PFSK-1 (cell line): Measurements from ENCODE around the gene SRGAP3.

Experiments
- FOXP2 ChIP-seq: optimal IDR thresholded peaks from 2 replicates; pipeline ENCODE3; 2011; ENCODE audit warnings: borderline replicate concordance, control low read depth, inconsistent platforms; ENCODE audit not compliant: insufficient read depth; ENCODE audit errors: extremely low read length, extremely low read depth
- POLR2AphosphoS5 ChIP-seq: IDR thresholded peaks from 2 replicates; pipeline ENCODE4 v1.6.1; 2012; ENCODE audit warnings: low read depth, mild to moderate bottlenecking, control low read depth, low read length, moderate library complexity
- REST ChIP-seq, 2 experiments: IDR thresholded peaks; 2 replicates each; pipeline versions ENCODE4 v1.6.1 to v1.8.0; 2011 to 2012; ENCODE audit warnings: low read depth in 2 of 2, low read length in 2 of 2, control low read depth in 1 of 2, inconsistent platforms in 1 of 2, mild to moderate bottlenecking in 1 of 2, moderate library complexity in 1 of 2; ENCODE audit not compliant: insufficient read depth in 1 of 2
- SIN3A ChIP-seq: IDR thresholded peaks from 2 replicates; pipeline ENCODE4 v1.6.1; 2012; ENCODE audit warnings: mild to moderate bottlenecking, low read length, moderate library complexity, borderline replicate concordance; ENCODE audit not compliant: insufficient read depth
- TAF1 ChIP-seq: IDR thresholded peaks from 2 replicates; pipeline ENCODE4 v1.6.1; 2012; ENCODE audit warnings: low read length, control low read depth, borderline replicate concordance; ENCODE audit not compliant: insufficient read depth

SRGAP3 gene

GRCh38 chr3:9100513-9100894, 148.9 kb downstream of the SRGAP3 start:
- TF ChIP-seq SIN3A (no peak), REST (IDR thresholded peaks at IDR 0.05; ENCODE audit: insufficient read depth in 1 of 2, low read depth in 2 of 2, low read length in 2 of 2) (no peak), FOXP2 (no peak), POLR2AphosphoS5 (no peak), TAF1 (no peak)

- TF ChIP-seq REST (IDR thresholded peaks at IDR 0.05; ENCODE audit: insufficient read depth in 1 of 2, low read depth in 2 of 2, low read length in 2 of 2) = no peak
- TF ChIP-seq SIN3A = no peak
- TF ChIP-seq POLR2AphosphoS5 = no peak
- TF ChIP-seq TAF1 = no peak
- no peak for TF ChIP-seq FOXP2
These were observed 149.5 kb downstream of the SRGAP3 start for GRCh38 chr3:9099702-9100512.

GRCh38 chr3:9098716-9099675, 150.4 kb downstream of the SRGAP3 start:
- TF ChIP-seq TAF1 = no peak
- TF ChIP-seq REST (IDR thresholded peaks at IDR 0.05; ENCODE audit: insufficient read depth in 1 of 2, low read depth in 2 of 2, low read length in 2 of 2) = no peak
- TF ChIP-seq POLR2AphosphoS5 = no peak
- no peak for TF ChIP-seq SIN3A
- no peak for TF ChIP-seq FOXP2

- no peak for TF ChIP-seq SIN3A
- no peak for TF ChIP-seq FOXP2
- TF ChIP-seq REST (IDR thresholded peaks at IDR 0.05; ENCODE audit: insufficient read depth in 1 of 2, low read depth in 2 of 2, low read length in 2 of 2) = no peak
- no peak for TF ChIP-seq TAF1
- no peak for TF ChIP-seq POLR2AphosphoS5
These were observed 152.0 kb downstream of the SRGAP3 start for GRCh38 chr3:9097495-9097894.
